Keratinocyte (primary cell): ENCODE results near the gene TMEM123.

Experiments used
- CTCF ChIP-seq, 3 experiments: IDR thresholded peaks in 1 of 3; conservative IDR thresholded peaks in 1 of 3; optimal IDR thresholded peaks in 1 of 3; 2 replicates in 2 of 3; 3 replicates in 1 of 3; pipeline versions ENCODE3 to v1.5.1; 2011; ENCODE audit warnings: low read length in 3 of 3, mild to moderate bottlenecking in 3 of 3, moderate library complexity in 2 of 3, control low read depth in 1 of 3, inconsistent platforms in 1 of 3; ENCODE audit not compliant: insufficient read depth in 2 of 3; ENCODE audit errors: extremely low read depth in 1 of 3
- EZH2 ChIP-seq: IDR thresholded peaks from one replicate; pipeline ENCODE4 v1.6.1; 2012; ENCODE audit warnings: inconsistent platforms, mild to moderate bottlenecking, low read length, moderate library complexity

- TF ChIP-seq CTCF (optimal IDR thresholded peaks at IDR 0.05 in 1 of 3, IDR thresholded peaks at IDR 0.05 in 1 of 3, conservative IDR thresholded peaks at IDR 0.05 in 1 of 3; ENCODE audit: extremely low read depth in 1 of 3, insufficient read depth in 2 of 3, low read length in 3 of 3) (no peak), EZH2 (no peak)
These were observed 1.4 kb upstream of the TMEM123 start for GRCh38 chr11:102453921-102454320.
